Neural cell (in vitro differentiated cells): Measurements from ENCODE around the gene MEF2D. TPM values are rescaled to one million over a fixed set of nuclear protein-coding genes. Genes with fewer than 3 reads are reported as not detected.

ENCODE experiments used
- H2AFZ ChIP-seq: fragments of 200-600, 300-800 bp; sonication (generic), shearing (Covaris generic); 2 replicates; pipeline ENCODE4 v1.6.0; 2014; ENCODE audit warnings: low read depth, mild to moderate bottlenecking, antibody characterized with exemption, low read length, moderate library complexity
- H3F3A ChIP-seq: fragments of 200-600 bp; shearing (Covaris generic); 2 replicates; pipeline ENCODE4 v1.6.1; 2016; ENCODE audit warnings: mild to moderate bottlenecking, moderate library complexity, mixed read lengths, antibody characterized with exemption, low read length; ENCODE audit not compliant: insufficient read depth, poor library complexity, severe bottlenecking
- H3K27ac ChIP-seq: fragments of 200-600, 300-800 bp; sonication (generic), shearing (Covaris generic); 2 replicates; pipeline ENCODE4 v1.5.1; 2014; ENCODE audit warnings: mild to moderate bottlenecking, low read length, moderate library complexity
- H3K27me3 ChIP-seq: fragments of 300-800, 200-600 bp; sonication (generic), shearing (Covaris generic); 2 replicates; pipeline ENCODE4 v1.6.0; 2014; ENCODE audit warnings: mild to moderate bottlenecking, low read depth, low read length, moderate library complexity; ENCODE audit not compliant: insufficient read depth
- H3K36me3 ChIP-seq: fragments of 300-800, 200-600 bp; sonication (generic), shearing (Covaris generic); 2 replicates; pipeline ENCODE4 v1.5.1; 2014; ENCODE audit warnings: mild to moderate bottlenecking, antibody characterized with exemption, low read length, moderate library complexity; ENCODE audit not compliant: insufficient read depth
- H3K4me2 ChIP-seq: fragments of 300-800, 200-600 bp; sonication (generic), shearing (Covaris generic); 2 replicates; pipeline ENCODE4 v1.6.0; 2014; ENCODE audit warnings: mild to moderate bottlenecking, low read length
- H3K4me3 ChIP-seq: fragments of 300-800, 200-600 bp; sonication (generic), shearing (Covaris generic); 2 replicates; pipeline ENCODE4 v1.5.1; 2014; ENCODE audit warnings: mild to moderate bottlenecking, low read length, moderate library complexity
- H3K79me2 ChIP-seq: fragments of 200-600 bp; shearing (Covaris generic); replicated peaks from 2 replicates; pipeline ENCODE4 v1.6.0; 2014; ENCODE audit warnings: mild to moderate bottlenecking, low read length, moderate library complexity; ENCODE audit not compliant: insufficient read depth
- H3K9ac ChIP-seq: fragments of 300-800, 200-600 bp; sonication (generic), shearing (Covaris generic); 2 replicates; pipeline ENCODE4 v1.6.1; 2016; ENCODE audit warnings: mild to moderate bottlenecking, low read length, mixed read lengths
- H3K9me2 ChIP-seq: fragments of 200-600 bp; shearing (Covaris generic); 2 replicates; pipeline ENCODE4 v1.6.1; 2016; ENCODE audit warnings: mild to moderate bottlenecking, low read length, mixed read lengths; ENCODE audit not compliant: insufficient read depth
- H3K9me3 ChIP-seq: fragments of 200-600, 300-800 bp; sonication (generic), shearing (Covaris generic); 2 replicates; pipeline ENCODE4 v1.6.1; 2016; ENCODE audit warnings: mild to moderate bottlenecking, mixed run types, low read length, moderate library complexity, mixed read lengths
- H4K20me1 ChIP-seq: fragments of 200-600 bp; shearing (Covaris generic); 2 replicates; pipeline ENCODE4 v1.6.1; 2016; ENCODE audit warnings: mild to moderate bottlenecking, mixed run types; ENCODE audit not compliant: insufficient read depth
- EP300 ChIP-seq: fragments of 450-650 bp; conservative IDR thresholded peaks from 2 replicates; pipeline ENCODE4 v1.6.1; 2014; ENCODE audit warnings: antibody characterized with exemption, mild to moderate bottlenecking, moderate library complexity; ENCODE audit not compliant: poor library complexity, severe bottlenecking
- EZH2 ChIP-seq: fragments of 200-600, 300-800 bp; shearing (Covaris generic), sonication (generic); IDR thresholded peaks from 2 replicates; pipeline ENCODE4 v1.6.1; 2014; ENCODE audit warnings: antibody characterized with exemption, low read length, borderline replicate concordance, mild to moderate bottlenecking; ENCODE audit not compliant: insufficient read depth, poor library complexity, severe bottlenecking
- POLR2AphosphoS5 ChIP-seq: IDR thresholded peaks from 2 replicates; pipeline ENCODE4 v1.6.1; 2012
- RAD21 ChIP-seq: fragments of 450-650 bp; conservative IDR thresholded peaks from 2 replicates; pipeline ENCODE4 v1.6.1; 2014; ENCODE audit warnings: antibody characterized with exemption, mild to moderate bottlenecking, moderate library complexity
- SMC3 ChIP-seq: fragments of 450-650 bp; conservative IDR thresholded peaks from 2 replicates; pipeline ENCODE4 v1.6.1; 2014; ENCODE audit warnings: antibody characterized with exemption, mild to moderate bottlenecking, moderate library complexity; ENCODE audit not compliant: poor library complexity
- TAF1 ChIP-seq: IDR thresholded peaks from 2 replicates; pipeline ENCODE4 v1.6.1; 2012; ENCODE audit warnings: low read depth
- polyA plus RNA-seq: library from polyadenylated mRNA; depleted of rRNA; stranded (reverse); fragments of >200 nt; gene quantifications from 2 replicates; pipeline ENCODE4 v1.2.3, GENCODE V29; 2014
- TF ChIP-seq, protein P1 (sequence below): IDR thresholded peaks from 2 replicates; pipeline ENCODE4 v1.6.1; 2012; ENCODE audit warnings: borderline replicate concordance

MEF2D gene
- polyA plus RNA-seq, 1 donor from 2014 or later: 4.7 TPM

DNA sequence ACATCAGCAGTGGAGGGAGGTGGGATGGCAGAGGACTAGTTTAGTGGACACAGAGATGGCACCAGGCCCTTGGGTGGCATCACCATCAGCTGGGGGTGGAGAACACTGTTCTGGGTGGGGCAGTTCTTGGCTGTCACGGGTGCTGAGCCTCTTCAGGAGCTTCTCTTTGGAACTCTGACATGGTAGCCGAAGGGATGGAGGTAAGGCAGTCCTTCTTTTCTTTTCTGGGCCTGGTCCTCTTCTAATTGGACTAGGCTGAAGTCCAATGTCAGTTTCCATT, 8.3 kb upstream of the MEF2D start:
- no peaks in the 10 kb centered on the region for H3K27me3 ChIP-seq
- H3F3A ChIP-seq: no peaks in the 10 kb centered on the region
- no peaks in the 10 kb centered on the region for H3K36me3 ChIP-seq
- H3K9ac ChIP-seq: no peak overlapping the region
- no peak overlapping the region for H3K4me2 ChIP-seq
- no peak overlapping the region for H3K27ac ChIP-seq
- no peaks in the 10 kb centered on the region for H3K79me2 ChIP-seq
- no peaks in the 10 kb centered on the region for H3K9me2 ChIP-seq
- H3K9me3 ChIP-seq: no peaks in the 10 kb centered on the region
- H4K20me1 ChIP-seq: no peaks in the 10 kb centered on the region
- no peak overlapping the region for H3K4me3 ChIP-seq
- TF ChIP-seq, protein P1, sequence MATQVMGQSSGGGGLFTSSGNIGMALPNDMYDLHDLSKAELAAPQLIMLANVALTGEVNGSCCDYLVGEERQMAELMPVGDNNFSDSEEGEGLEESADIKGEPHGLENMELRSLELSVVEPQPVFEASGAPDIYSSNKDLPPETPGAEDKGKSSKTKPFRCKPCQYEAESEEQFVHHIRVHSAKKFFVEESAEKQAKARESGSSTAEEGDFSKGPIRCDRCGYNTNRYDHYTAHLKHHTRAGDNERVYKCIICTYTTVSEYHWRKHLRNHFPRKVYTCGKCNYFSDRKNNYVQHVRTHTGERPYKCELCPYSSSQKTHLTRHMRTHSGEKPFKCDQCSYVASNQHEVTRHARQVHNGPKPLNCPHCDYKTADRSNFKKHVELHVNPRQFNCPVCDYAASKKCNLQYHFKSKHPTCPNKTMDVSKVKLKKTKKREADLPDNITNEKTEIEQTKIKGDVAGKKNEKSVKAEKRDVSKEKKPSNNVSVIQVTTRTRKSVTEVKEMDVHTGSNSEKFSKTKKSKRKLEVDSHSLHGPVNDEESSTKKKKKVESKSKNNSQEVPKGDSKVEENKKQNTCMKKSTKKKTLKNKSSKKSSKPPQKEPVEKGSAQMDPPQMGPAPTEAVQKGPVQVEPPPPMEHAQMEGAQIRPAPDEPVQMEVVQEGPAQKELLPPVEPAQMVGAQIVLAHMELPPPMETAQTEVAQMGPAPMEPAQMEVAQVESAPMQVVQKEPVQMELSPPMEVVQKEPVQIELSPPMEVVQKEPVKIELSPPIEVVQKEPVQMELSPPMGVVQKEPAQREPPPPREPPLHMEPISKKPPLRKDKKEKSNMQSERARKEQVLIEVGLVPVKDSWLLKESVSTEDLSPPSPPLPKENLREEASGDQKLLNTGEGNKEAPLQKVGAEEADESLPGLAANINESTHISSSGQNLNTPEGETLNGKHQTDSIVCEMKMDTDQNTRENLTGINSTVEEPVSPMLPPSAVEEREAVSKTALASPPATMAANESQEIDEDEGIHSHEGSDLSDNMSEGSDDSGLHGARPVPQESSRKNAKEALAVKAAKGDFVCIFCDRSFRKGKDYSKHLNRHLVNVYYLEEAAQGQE: no peak
- TF ChIP-seq POLR2AphosphoS5: no peak
- no peak for TF ChIP-seq SMC3
- TF ChIP-seq RAD21: no peak
- H2AFZ ChIP-seq: no peak overlapping the region

DNA sequence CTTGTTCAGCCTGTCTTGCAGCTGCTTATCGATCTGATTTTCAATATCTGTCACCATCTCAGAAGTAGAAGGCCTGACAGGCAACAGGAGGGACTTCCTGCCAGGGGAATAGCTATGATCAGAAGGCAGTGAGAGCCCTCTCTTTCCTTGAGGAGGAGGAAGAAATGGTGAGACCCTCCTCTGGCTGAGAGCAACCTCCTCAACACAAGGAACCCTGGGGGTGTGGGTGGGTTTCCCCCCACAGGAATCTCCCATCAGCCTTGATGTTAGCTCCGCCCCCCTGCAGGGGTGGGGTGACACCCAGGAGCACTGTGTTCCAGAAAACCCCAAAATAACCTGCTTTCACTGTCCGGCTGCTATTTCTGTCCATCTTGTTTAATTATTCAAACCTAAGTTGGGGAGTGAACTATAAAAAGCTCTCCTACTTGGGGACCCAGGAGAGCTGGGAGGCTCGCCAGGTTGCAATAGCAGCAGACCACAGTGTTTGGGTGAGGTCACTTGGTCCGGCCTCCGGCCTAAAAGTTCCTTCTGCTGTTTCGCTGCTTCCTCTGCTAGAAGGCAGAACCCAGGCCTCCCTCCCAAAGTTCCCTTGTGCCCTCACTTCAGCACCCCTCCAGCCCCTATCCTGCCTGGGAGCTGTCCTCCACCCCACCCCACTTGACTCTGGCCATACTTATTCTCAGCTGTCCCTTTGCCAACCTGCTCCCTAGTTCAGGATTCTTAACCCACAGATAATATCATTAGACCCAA, 7.8 kb upstream of the MEF2D start:
- Histone ChIP-seq H3K4me3 (no peak overlapping the region), H3K27ac (no peak overlapping the region), H4K20me1 (no peaks in the 10 kb centered on the region), H3K9me2 (no peaks in the 10 kb centered on the region), H3F3A (no peaks in the 10 kb centered on the region), H3K4me2 (no peak overlapping the region), H2AFZ (no peak overlapping the region), H3K9ac (no peak overlapping the region), H3K9me3 (no peaks in the 10 kb centered on the region), H3K36me3 (no peaks in the 10 kb centered on the region), H3K27me3 (no peaks in the 10 kb centered on the region), H3K79me2 (no peaks in the 10 kb centered on the region)
- no peak for TF ChIP-seq EP300
- no peak for TF ChIP-seq POLR2AphosphoS5
- no peak for TF ChIP-seq TAF1
- TF ChIP-seq, protein P1: no peak
- no peak for TF ChIP-seq SMC3
- TF ChIP-seq EZH2: no peak
